ENCODE measurements around the gene PTGDS.
A peak's percentile ranks its signal among the peaks of the same experiment; 100 is the strongest.

Gene PTGDS

GRCh38 chr9:136992819-136993369, 15.6 kb downstream of the PTGDS start:
- no peak for DNase-seq

DNA sequence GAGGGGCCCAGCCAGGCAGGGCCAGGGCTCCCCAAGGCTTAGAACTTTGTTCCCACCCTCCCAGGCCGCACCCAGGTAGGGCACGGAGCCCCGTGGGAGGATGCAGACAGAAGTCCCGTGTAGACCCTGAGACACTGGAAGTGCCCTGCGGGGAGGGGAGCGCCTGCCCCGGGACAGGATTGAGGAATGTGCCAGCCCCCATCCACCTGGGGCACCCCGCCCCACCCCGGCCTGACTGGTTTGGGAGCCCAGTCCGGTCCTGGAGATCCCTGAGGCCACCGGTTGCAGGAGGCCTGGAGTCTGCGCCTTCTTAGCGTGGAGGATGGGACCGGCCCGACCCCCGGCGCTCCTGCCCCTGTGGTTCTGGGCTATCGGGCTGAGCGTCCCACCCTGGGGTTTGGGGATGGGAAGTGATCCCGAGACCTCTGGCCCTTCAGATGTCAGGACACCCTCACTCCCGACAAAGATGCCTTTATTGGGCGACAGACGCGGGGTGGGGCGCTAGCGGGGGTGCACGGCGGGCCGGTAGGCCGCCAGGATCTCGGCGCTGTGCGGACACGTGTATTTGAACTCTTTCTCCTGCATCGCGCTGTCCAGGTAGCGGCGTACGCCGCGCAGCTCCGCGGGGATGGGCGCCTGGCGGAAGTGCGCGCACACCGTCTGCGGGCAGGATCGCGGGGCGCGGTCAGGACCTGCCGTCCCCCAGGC, 17.0 kb downstream of the PTGDS start:
- DNase-seq, result no peak

- DNase-seq, result no peak
Measured at GRCh38 chr9:136994888-136995230, 17.6 kb downstream of the PTGDS start.

- DNase-seq, result no peak
Measured at GRCh38 chr9:136995362-136995761, 18.1 kb downstream of the PTGDS start.

DNA sequence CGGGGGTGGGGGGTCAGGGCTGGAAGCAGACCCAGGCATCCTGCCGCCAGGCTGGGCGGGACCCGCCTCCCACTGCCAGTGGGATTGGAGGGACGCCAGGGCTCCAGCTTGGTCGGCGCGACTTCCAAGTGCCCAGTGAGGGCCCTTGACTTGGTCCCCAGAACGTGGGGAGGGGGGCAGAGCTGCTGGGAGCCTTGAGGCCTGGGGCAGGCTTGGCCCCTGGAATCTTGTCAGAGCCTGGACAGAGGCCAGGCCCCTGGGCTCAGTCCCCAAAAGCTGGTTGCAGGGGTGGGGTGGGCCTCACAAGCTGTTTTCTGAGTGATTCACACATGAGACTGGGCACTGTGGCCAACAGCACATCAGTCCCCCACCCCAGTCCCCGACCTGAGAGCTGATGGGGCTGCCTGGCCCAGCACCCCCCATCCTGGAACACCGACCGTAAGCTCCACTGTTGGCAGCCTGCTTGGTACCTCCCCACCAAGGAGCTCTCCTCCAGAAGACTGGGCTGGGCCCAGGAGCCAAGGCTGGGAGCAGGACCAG, 18.5 kb downstream of the PTGDS start:
- no peak for DNase-seq

DNA sequence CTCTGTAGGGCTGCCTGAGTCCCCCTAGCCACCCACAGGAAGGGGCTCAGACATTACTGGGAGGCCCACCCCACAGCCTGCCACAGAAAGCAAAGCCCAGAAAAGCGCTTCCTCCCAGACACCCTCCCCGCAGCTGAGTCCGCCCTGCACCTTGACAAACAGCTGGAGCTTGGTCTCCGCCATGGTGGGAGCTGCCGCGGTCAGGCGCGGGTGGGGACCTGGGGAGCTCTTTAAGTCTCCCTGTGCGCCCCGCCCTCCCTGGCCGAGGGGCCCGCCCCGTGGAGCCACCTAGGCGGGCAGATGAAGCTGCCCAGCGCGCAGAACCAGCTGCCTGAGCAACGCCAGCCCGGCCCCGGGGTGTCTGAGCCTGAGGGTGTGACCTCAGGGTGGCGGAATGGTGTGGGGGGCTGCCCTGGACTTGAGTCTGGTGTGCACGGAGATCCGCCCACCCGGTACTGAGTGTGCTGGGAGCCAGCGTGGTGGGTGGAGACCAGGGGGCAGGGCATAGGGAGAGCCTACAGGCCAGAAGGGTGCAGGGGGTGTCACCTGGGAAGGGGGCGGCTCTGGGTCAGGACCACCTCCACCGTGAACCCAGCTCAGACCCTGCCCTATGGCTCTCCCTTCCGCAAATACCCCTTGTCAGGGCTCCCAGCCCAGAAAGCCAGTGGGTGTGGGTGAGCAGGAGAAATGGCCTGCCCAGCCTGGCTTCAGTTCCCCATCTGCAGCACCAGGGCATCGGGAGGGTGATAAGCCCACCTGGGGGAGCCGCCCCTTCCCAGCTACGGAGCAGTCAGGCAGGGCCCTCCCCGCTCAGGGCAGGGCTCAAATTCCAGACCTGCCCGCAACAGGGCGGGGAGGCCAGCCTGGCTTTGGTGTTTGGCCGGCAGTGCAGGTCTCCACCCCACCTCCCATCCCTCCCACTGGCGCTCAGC, 19.3 kb downstream of the PTGDS start, which contains the start of gene CLIC3:
TSS of gene CLIC3 (minus strand) at position 208 of the 932 bp plus-strand sequence. CDS start at position 183, 25 bp downstream.
- peak; percentile 41 to 67 for DNase-seq

DNA sequence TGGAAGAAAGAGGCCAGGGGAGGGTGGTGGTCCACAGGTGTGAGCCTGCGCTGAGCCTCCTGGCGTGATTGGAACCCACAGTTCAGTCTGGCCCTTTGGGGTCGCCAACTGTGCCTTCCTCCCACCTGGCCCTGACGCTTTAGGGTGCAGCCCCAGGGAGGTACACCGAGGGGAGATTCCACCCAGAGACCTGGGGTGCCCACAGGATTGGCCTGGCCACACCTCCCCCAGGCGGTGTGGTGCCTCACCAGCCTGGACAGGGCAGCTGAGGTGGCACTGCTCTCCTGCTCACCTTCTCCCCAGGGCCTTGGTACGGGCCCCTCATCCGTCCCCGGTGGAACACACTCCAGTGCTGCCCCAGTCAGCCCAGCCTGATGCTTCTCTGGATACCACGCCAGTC, 20.1 kb downstream of the PTGDS start:
- DNase-seq, result peak; percentile 11 to 16

DNA sequence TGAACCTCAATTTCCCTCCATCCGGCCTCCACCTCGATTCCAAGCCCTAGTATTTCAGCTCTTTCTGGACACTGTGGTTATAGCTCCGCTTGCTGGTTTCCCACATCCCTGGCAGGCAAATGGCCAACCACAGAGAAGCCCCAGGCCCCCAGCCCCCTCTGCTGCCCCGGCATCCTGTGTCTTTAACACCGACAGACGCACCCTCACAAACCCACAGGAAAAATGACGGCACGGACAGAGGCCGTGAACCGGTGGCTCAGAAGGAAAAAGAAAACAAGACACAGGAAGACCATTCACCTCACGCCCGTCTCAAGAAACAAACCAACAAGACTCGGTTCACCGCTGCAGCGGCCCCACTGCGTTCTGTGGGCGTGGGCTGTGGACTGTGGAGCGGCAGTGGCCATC, 20.5 kb downstream of the PTGDS start:
- peak; percentile 36 to 58 for DNase-seq

DNA sequence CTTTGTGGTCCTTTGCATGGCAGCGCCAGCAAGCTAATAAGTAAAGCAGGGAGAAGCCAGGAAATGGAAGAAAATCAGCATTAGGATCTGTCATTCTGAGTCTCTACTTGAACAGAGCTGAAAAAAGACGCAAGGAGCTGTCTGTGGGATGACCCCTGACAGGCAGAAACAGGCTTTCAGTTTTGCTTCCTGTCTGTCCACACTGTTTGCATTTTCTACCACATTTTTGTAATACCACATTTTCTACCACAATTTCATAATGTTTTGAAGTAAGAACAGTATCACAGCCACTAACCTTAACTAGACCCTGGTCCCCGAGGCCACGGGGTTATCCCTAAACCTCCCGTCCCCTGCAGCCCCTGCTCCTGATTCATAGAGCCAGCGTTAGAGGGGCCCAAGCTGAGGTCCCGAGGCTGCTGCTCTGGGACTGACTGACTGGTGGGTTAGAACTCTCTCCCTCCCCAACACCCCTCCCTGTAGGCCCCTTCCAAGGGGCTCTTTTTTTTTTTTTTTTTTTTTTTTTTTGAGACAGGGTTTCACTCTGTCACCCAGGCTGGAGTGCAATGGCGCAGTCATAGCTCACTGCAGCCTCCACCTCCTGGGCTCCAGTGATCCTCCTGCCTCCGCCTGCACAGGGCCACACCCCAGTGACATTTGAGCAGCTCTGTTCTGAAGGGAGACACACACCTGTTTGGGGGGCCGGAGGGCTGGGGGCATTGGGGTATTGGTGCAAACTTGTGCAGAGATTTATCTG, 23.1 kb downstream of the PTGDS start:
- peak; percentile 18 to 55 for DNase-seq

DNA sequence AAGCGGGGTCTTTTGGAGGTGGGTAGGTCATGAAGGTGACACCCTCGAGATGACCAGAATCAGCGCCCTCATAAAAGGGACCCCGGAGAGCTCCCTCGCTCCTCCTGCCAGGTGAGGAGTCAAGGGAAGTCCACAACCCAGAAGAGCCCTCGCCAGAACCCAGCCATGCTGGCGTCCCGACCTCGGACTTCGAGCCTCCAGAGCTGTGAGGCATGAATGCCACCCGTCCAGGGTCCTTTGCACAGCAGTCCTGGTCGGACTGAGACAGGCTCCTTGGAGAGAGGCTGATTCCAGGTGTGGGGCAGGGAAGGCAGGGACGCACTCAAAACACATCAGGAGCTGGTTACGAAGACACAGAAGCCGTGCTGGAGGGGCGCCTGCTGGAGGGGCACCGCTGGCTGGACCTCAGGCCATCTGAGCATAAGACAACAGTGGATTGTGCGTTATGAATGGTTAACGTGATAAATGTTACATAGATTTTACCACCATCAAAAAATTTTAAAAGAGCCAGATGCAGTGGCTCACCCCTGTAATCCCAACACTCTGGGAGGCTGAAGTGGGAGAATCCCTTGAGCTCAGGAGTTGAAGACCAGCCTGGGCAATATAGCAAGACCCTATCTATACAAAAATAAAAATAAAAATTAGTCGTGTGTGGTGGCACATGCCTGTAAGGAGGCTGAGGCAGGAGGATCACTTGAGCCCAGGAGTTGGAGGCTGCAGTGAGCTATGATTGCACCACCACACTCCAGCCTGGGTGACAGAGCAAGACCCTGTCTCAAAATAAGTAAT, 24.7 kb downstream of the PTGDS start:
- DNase-seq, result no peak

DNA sequence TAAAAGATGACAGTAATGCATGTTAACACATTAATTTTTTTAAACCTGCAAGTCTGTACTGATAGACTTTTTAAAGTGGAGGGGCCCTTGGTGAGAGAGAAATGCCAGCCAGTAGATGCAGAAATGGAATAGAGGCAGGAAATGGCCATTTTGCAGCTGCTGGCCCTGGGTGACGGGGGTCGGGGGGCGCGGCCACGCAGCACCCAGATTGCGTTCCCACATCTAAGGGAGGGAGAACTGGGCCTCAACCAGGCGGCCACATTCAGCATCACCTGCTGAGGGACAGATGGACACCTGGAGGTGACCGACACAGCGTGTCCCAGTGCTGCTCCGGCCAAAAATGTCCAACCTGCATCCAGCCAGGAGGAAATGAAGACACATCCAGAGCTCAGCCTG, 25.3 kb downstream of the PTGDS start:
- no peak for DNase-seq

DNA sequence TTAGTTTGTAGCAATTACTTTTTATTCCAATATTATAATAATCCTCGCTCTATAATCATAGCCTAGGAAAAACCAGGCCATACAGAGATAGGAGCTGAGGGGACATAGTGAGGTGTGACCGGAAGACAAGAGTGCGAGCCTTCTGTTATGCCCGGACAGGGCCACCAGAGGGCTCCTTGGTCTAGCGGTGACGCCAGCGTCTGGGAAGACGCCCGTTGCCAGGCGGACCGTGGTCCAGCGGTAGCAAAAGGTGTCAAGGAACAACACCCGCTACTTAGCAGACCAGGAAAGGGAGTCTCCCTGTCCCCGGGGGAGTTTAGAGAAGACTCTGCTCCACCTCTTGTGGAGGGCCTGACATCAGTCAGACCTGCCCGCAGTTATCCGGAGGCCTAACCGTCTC, 27.0 kb downstream of the PTGDS start:
- peak; percentile 11 to 29 for DNase-seq

GRCh38 chr9:137006116-137007003, 29.1 kb downstream of the PTGDS start:
- DNase-seq, result no peak

- no peak for DNase-seq
Measured at GRCh38 chr9:137007108-137007815, 30.0 kb downstream of the PTGDS start.

- no peak for DNase-seq
Measured at GRCh38 chr9:137007816-137008270, 30.5 kb downstream of the PTGDS start.

DNA sequence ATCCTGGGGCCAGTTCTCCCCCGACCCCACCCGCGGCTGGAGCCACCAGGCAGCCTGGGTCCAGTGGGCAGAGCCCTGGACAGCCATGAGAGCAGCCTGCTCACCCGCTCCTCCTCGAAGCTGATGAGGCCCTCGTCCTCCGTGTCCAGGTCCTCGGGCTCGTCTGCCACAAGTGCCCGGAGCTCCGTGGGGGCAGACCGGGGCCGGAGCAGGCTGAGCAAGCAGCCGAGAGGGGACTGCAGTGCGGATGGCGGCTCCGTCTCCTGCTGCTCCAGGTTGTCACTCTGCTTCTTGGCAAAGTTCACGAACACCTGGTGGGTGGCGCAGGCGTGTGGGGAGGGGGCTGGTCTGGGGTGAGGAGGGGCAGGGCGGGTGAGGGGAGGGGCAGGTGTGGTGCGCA, 31.0 kb downstream of the PTGDS start:
- DNase-seq, result no peak

DNA sequence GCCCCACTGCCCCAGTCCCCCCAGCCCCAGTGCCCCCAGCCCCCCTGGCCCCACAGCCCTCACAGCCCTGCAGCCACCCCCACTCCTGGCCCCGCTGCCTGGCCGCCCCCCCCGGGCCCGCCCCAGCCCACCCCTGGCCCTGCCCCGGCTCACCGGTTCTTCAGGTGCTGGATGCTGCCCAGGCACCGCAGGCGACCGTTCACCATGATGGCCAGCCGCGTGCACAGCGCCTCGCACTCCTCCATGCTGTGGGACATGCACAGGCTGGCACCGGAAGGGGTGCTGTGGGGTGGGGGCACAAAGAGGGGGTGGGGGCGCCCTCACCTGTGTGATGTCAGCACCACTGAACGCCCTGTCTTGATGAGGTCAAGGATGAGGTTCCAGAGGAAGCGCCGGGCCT, 31.9 kb downstream of the PTGDS start:
- DNase-seq, result no peak

DNA sequence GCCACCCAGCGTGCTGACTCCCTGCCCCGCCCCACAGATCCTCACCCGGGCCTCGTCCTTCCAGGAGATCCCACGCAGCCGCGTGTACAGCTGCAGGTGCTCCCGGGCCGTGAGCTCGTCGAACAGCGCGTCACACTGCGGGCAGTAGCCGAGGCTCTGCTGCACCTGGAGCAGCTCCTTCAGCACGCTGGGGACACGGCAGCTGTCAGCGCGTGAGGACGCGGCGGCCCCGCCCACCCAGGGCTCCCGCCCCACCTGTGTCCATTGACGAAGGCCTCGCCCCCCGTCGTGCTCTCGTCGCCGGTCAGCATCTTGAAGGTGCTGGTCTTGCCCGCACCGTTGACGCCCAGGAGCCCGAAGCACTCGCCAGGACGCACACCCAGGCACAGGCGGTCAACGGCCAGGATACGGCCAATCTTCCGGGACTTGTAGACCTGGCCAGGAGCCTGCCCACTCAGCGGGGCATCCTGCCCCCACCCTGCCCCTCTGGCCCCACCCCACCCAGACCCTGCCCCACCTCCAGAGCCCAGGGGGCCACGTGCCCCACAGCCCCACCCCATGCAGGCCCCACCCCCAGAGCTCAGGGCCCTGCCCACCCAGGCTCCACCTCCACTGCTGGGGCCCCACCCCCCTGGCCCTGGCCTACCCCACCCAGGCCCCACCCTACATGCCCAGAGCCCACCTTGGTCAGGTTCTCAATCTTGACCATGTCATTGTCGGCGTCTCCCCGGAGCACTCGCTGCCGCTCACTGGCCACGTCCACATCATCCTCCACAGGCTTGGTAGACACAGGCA, 32.8 kb downstream of the PTGDS start:
- DNase-seq, result no peak

GRCh38 chr9:137011156-137011555, 33.9 kb downstream of the PTGDS start:
- no peak for DNase-seq
